Choroid plexus epithelial cell (primary cell): ENCODE data around the gene OR10K1.

Source experiments
- DNase-seq: peaks from one replicate; pipeline ENCODE4 v3.0.0-alpha.2; 2010; ENCODE audit warnings: low read depth
- H3K4me3 ChIP-seq: 2 replicates; pipeline ENCODE4 v1.5.1; 2011; ENCODE audit warnings: low read depth, mild to moderate bottlenecking, control low read depth, low read length, moderate library complexity
- TF ChIP-seq, protein P1 (sequence below): conservative IDR thresholded peaks from 2 replicates; pipeline ENCODE4 v1.5.1; 2011; ENCODE audit warnings: low read depth, mild to moderate bottlenecking, control low read depth, inconsistent platforms, low read length, moderate library complexity

The OR10K1 gene

DNA sequence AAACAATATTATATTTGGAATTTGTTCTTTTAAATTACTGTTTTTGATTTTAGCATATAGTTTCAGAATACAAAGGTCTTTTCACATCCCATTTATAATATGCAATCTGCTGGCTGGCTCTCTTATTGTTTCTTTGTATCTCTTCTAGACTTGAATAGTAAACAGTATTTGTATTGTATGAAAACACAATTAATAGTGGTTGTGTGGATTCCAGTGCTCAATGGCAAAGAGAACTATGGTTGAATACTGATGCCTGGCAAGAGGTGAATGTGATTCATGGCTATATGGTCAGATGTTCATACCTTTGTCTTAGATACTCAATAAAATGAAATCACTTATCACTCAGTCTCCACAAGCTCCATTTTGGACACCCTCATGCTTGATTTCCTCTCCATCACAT is 55.3 kb downstream of the OR10K1 start:
- no peak overlapping the region for H3K4me3 ChIP-seq
- TF ChIP-seq, protein P1, sequence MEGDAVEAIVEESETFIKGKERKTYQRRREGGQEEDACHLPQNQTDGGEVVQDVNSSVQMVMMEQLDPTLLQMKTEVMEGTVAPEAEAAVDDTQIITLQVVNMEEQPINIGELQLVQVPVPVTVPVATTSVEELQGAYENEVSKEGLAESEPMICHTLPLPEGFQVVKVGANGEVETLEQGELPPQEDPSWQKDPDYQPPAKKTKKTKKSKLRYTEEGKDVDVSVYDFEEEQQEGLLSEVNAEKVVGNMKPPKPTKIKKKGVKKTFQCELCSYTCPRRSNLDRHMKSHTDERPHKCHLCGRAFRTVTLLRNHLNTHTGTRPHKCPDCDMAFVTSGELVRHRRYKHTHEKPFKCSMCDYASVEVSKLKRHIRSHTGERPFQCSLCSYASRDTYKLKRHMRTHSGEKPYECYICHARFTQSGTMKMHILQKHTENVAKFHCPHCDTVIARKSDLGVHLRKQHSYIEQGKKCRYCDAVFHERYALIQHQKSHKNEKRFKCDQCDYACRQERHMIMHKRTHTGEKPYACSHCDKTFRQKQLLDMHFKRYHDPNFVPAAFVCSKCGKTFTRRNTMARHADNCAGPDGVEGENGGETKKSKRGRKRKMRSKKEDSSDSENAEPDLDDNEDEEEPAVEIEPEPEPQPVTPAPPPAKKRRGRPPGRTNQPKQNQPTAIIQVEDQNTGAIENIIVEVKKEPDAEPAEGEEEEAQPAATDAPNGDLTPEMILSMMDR: no peak
- DNase-seq: no peak
